Measurements from ENCODE around the gene TPST1. TPM values are rescaled to one million over a fixed set of nuclear protein-coding genes. Genes with fewer than 3 reads are reported as not detected.
"Not testable (repeated sequence)": the region's sequence is repeated elsewhere in the genome, so short reads cannot be mapped to it uniquely, and the experiment has no call there.

TPST1 gene
- total RNA-seq, 1 experiment from 2014 or later = 51.0 TPM

DNA sequence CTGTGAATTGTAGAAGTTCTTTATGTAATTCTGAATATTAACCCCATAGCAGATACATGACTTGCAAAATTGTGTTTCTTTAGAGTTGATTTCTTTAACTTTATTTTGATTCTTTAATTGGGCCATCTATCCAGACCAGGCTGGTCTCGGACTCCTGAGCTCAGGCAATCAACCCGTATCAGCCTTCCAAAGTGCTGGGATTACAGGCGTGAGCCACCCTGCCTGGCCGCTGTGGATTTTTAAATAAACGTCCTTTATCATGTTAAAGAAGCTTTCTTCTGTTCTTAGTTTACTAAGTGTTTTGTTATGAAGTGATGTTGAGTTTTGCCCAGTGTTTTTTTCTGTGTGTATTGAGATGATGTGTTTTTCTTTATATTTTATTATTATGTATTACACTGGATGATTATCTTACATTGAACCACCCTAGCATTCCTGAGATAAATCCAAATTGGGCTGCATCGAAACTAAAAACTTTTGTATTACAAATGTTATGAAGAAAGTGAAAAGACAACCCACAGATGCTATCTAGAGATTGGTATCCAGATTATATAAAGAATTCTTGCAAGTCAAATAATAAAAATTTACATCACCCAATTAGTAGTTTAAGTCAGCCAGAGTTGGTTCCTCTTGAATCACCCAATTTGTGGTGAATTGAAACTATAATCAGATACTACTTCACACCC lies 118.1 kb downstream of the TPST1 start:
- Histone ChIP-seq H3K4me3 (no peak overlapping the region), H3K36me3 (peaks cover 4% of the 10 kb centered on the region; the same call in 1 of the 2 replicates), H3K4me1 (replicated peaks) (peaks cover 15% of the 10 kb centered on the region), H3K27ac (no peak overlapping the region), H3K9me3 (replicated peaks) (no peaks in the 10 kb centered on the region), H3K27me3 (replicated peaks) (no peaks in the 10 kb centered on the region)
- no peak for DNase-seq (ENCODE audit: low read depth in 1 of 2, low spot score in 2 of 2)

DNA sequence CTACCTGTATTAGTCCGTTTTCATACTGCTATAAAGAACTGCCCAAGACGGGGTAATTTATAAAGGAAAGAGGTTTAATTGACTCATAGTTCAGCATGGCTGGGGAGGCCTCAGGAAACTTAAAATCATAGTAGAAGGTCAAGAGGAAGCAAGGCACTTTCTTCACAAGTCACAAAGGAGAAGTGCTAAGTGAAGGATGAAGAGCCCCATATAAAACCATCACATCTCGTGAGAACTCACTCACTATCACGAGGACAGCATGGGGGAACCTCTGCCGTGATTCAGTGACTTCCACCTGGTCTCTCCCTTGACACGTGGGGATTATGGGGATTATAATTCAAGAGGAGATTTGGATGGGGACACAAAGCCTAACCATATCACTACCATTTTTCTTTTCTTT lies 119.9 kb downstream of the TPST1 start:
- H3K4me1 ChIP-seq (replicated peaks) = peaks cover 15% of the 10 kb centered on the region
- H3K36me3 ChIP-seq; H3K27ac ChIP-seq; H3K27me3 ChIP-seq (replicated peaks); DNase-seq (ENCODE audit: low read depth in 1 of 2, low spot score in 2 of 2); H3K4me3 ChIP-seq; H3K9me3 ChIP-seq (replicated peaks): not testable (repeated sequence)

DNA sequence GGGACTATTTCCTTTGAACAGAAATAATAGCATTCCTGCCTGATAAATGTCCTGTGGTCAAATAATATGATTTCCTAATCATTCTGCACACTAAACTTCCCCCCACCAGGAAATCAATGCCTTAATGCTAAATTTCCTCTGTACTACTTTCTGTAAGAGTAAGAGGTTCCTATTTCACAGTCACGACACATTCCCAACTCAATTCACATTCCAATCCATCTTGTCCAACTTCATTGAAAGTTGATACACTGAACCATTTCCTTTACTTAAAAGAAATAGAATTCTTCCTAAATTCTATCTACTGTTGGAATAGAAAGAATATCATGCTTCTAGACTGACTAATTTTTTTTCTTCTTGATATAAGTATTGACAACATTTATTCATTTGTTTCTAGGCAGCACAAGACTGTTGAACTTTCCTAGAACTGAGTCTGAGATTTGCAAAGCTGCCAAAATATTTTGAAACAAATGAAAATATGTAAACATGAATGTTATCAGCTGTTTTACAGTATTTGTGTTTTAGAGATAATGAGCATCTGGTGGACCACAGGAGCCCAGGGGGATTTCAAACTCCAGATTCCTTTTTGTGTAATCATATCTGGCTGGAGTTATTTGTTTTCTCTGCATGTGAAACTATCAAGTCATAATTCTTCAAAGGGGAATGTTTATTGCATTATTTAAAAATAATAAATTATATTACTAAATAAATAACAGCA lies 121.5 kb downstream of the TPST1 start:
- Histone ChIP-seq H3K27ac (no peak overlapping the region), H3K4me3 (no peak overlapping the region), H3K36me3 (peaks cover 4% of the 10 kb centered on the region; the same call in 1 of the 2 replicates), H3K27me3 (replicated peaks) (no peaks in the 10 kb centered on the region), H3K4me1 (replicated peaks) (peaks cover 15% of the 10 kb centered on the region), H3K9me3 (replicated peaks) (no peaks in the 10 kb centered on the region)
- DNase-seq (ENCODE audit: low read depth in 1 of 2, low spot score in 2 of 2) = peak in 1 of 2 experiments; percentile 44

DNA sequence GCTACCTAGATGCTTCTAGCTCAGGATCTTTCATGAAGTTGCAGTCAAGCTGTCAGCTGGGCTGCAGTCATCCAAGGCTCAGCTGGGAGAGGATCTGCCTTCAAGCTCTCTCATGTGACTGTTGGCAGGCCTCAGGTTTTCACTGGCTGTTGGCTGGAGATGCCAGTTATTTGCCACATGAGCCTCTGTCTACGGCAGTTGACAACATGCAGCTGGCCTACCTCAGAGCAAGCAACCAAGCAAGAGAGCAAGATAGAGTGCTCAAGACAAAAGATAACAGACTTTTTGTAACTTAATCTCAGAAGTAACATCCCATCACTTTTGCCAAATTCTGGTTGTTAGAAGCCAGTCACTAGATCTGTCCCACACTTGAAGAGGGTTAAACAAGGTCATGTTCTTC lies 125.8 kb downstream of the TPST1 start:
- Histone ChIP-seq H3K27ac (no peak overlapping the region), H3K36me3 (no peaks in the 10 kb centered on the region), H3K4me3 (no peak overlapping the region), H3K4me1 (replicated peaks) (peaks cover 15% of the 10 kb centered on the region), H3K9me3 (replicated peaks) (no peaks in the 10 kb centered on the region), H3K27me3 (replicated peaks) (no peaks in the 10 kb centered on the region)
- DNase-seq (ENCODE audit: low read depth in 1 of 2, low spot score in 2 of 2) = no peak

DNA sequence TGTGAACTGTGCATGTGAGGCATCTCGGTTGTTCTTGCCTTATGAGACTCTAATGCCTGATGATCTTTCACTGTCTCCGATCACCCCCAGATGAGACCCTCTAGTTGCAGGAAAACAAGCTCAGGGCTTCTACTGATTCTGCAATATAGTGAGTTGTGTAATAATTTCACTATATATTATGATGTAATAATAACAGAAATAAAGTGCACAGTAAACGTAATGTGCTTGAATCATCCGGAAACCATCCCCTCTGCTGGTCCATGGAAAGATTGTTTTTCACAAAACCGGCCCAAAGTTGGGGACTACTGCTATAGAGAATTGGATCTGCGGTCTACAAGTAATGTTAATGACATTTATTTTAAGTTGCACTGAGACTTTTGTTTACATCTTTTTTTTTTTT lies 126.7 kb downstream of the TPST1 start:
- Histone ChIP-seq H3K4me1 (replicated peaks) (peaks cover 6% of the 10 kb centered on the region), H3K27me3 (replicated peaks) (no peaks in the 10 kb centered on the region), H3K4me3 (no peak overlapping the region), H3K36me3 (0 out of 2 replicates have a peak, but pooled peaks cover 4% of the 10 kb centered on the region), H3K27ac (no peak overlapping the region), H3K9me3 (replicated peaks) (peaks cover 4% of the 10 kb centered on the region)
- DNase-seq (ENCODE audit: low read depth in 1 of 2, low spot score in 2 of 2) = no peak

DNA sequence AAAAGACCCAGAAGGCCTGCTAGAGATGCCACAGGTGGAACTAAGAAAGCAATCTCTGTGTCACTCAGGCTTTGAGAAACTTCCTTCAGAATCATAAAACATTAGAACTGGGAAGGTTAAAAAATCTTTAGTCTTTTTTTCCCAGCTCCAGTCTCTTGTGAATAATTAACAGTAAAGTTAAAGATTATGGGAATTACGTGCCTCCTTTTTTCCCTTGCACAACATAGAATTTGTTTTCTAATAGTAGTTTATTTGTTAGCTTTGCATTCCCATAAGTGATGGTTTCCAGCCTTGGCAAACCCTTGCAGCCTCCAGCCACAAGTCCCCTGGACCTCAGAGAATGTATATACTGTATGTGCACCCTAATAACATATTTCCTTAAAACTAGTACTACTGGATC lies 128.3 kb downstream of the TPST1 start:
- Histone ChIP-seq H3K27me3 (replicated peaks) (no peaks in the 10 kb centered on the region), H3K4me3 (no peak overlapping the region), H3K36me3 (0 out of 2 replicates have a peak, but pooled peaks cover 5% of the 10 kb centered on the region), H3K4me1 (replicated peaks) (no peaks in the 10 kb centered on the region), H3K9me3 (replicated peaks) (peaks cover 4% of the 10 kb centered on the region), H3K27ac (no peak overlapping the region)
- no peak for DNase-seq (ENCODE audit: low read depth in 1 of 2, low spot score in 2 of 2)

DNA sequence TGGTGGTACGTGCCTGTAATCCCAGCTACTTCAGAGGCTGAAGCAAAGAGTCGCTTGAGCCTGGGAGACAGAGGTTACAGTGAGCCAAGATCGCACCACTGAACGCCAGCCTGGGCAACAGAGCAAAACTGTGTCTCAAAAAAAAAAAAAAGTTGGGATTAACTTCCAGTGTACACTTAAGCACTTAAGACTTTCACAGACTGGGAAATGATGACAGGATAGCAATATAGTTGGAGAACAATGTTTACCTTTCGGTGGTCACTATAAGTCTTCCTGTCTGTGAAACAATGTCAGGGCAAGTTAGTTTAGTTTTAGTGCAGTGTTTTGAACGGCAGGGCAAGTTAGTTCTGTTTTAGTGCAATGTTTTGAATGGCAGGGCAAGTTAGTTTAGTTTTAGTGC lies 130.2 kb downstream of the TPST1 start:
- Histone ChIP-seq H3K4me1 (replicated peaks) (no peaks in the 10 kb centered on the region), H3K36me3 (0 out of 2 replicates have a peak, but pooled peaks cover 5% of the 10 kb centered on the region), H3K27ac (no peak overlapping the region), H3K27me3 (replicated peaks) (no peaks in the 10 kb centered on the region), H3K4me3 (no peak overlapping the region), H3K9me3 (replicated peaks) (peaks cover 4% of the 10 kb centered on the region)
- DNase-seq (ENCODE audit: low read depth in 1 of 2, low spot score in 2 of 2) = no peak

DNA sequence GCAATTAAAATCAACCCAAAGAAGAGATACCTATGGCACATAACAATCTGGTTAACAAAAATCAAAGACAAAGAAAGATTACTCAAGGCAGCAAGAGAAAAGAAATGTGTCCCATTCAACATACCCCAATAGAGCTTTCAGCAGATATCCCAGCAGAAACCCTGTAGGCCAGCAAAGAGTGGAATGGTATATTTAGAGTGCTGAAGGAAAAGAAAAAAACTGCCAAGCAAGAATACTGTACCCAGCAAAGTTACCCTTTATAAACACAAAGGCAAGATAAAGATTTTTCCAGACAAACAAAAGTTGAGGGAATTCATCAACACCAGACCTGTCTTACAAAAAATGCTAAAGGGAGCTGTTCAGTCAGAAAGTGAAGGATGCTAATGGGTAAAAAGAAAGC lies 131.6 kb downstream of the TPST1 start:
- Histone ChIP-seq H3K36me3 (0 out of 2 replicates have a peak, but pooled peaks cover 5% of the 10 kb centered on the region), H3K9me3 (replicated peaks) (peaks cover 4% of the 10 kb centered on the region), H3K4me1 (replicated peaks) (no peaks in the 10 kb centered on the region), H3K27ac (no peak overlapping the region), H3K27me3 (replicated peaks) (no peaks in the 10 kb centered on the region), H3K4me3 (no peak overlapping the region)
- no peak for DNase-seq (ENCODE audit: low read depth in 1 of 2, low spot score in 2 of 2)

DNA sequence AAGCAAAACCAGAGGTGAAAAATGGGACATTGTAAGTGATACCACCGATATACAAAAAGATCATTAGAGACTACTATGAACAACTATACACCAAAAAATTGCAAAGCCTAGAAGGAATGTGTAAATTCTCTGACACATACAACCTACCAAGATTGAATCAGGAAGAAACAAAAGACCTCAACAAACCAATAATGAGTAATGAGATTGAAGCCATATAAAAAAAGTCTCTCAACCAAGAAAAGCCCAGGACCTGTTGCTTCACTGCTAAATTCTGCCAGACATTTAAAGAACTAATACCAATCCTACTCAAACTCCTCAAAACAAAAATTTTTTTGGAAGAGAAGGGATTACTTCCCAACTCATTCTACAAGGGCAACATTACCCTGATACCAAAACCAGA lies 134.0 kb downstream of the TPST1 start:
- no peak overlapping the region for H3K27ac ChIP-seq
- H3K9me3 ChIP-seq (replicated peaks) = peaks cover 4% of the 10 kb centered on the region
- H3K4me3 ChIP-seq = no peak overlapping the region
- 0 out of 2 replicates have a peak, but pooled peaks cover 5% of the 10 kb centered on the region for H3K36me3 ChIP-seq
- DNase-seq (ENCODE audit: low read depth in 1 of 2, low spot score in 2 of 2) = no peak
- H3K27me3 ChIP-seq (replicated peaks) = no peaks in the 10 kb centered on the region
- no peaks in the 10 kb centered on the region for H3K4me1 ChIP-seq (replicated peaks)

DNA sequence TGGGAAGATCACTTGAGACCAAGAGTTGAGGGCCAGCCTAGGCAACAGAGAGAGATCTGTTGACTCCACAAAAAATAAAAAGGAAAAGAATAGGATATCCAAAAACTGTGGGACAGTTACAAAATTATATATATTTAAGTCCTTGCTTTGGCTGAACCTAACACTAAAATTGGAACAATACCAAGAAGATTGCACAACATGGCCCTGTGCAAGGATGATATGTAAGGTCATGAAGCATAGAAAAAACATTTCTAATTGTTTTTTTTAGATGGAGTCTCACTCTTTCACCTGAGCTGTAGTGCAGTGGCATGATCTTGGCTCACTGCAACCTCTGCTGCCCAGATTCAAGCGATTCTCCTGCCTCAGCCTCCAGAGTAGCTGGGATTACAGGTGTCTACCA lies 139.0 kb downstream of the TPST1 start:
- no peaks in the 10 kb centered on the region; the same call in 1 of the 2 replicates for H3K9me3 ChIP-seq (replicated peaks)
- no peak overlapping the region for H3K27ac ChIP-seq
- no peaks in the 10 kb centered on the region for H3K27me3 ChIP-seq (replicated peaks)
- no peak for DNase-seq (ENCODE audit: low read depth in 1 of 2, low spot score in 2 of 2)
- H3K36me3 ChIP-seq = 0 out of 2 replicates have a peak, but pooled peaks cover 2% of the 10 kb centered on the region
- H3K4me1 ChIP-seq (replicated peaks) = no peaks in the 10 kb centered on the region
- H3K4me3 ChIP-seq = no peak overlapping the region

DNA sequence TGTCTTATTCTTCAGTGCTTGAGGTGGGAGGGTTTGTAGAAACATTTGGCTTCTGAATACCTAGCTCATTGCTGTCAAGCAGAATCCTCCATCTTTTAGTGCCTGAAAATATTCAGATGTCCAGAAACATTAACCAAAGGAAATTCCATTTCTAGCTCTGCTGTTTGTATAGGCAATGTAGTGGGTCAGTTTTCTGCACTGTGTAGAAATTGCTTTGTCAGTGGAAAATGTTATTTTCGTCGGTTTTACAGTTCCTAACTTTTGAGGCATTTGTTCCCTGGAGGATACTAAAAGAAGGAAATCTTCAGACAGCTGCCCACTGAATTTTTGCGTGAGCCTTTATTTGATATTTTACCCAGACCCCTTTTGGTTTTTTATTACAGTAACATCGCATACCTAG lies 143.4 kb downstream of the TPST1 start:
- no peak for DNase-seq (ENCODE audit: low read depth in 1 of 2, low spot score in 2 of 2)
- Histone ChIP-seq H3K27ac (no peak overlapping the region), H3K36me3 (0 out of 2 replicates have a peak, but pooled peaks cover 2% of the 10 kb centered on the region), H3K27me3 (replicated peaks) (no peaks in the 10 kb centered on the region), H3K4me3 (no peak overlapping the region), H3K9me3 (replicated peaks) (no peaks in the 10 kb centered on the region; the same call in 1 of the 2 replicates), H3K4me1 (replicated peaks) (peaks cover 8% of the 10 kb centered on the region)

DNA sequence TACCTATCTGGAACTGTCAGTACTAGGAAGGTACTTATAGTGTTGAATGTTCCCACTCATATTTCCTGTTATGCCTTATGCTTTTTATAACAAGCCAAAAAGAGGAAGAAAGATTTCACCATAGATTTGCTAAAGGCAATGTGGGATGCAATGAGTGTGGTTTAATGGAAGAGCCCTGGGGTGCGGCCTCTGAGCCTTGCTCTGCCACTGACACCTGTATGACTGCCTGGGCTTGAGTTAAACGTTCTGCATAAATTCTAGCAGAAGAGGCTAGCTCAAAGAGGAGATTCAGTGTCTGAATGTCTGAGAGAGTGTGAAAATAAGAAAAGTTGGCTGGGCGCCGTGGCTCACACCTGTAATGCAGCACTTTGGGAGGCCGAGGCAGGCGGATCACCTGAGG lies 143.8 kb downstream of the TPST1 start:
- DNase-seq (ENCODE audit: low read depth in 1 of 2, low spot score in 2 of 2) = no peak
- Histone ChIP-seq H3K27ac (no peak overlapping the region), H3K27me3 (replicated peaks) (no peaks in the 10 kb centered on the region), H3K4me3 (no peak overlapping the region), H3K4me1 (replicated peaks) (peaks cover 8% of the 10 kb centered on the region), H3K36me3 (0 out of 2 replicates have a peak, but pooled peaks cover 2% of the 10 kb centered on the region), H3K9me3 (replicated peaks) (no peaks in the 10 kb centered on the region; the same call in 1 of the 2 replicates)

DNA sequence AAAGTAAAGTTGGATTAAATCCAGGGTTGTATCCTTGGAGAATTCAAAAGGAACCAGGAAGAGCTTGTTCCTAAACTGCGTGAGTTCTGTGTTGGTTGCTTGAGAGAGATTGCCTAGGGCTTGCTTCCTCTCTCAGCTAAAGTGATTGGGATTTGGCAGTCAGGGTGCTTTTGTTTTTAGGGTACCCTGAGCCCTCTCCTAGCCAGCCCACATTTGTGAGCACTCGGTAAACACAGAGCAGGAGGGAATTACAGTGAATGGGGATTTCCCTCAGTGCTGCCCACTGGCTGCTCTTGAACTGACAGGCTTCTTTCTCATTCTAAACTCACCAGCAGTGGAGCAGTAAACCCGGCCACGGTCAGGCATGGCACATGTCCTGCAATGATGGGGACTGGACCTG lies 146.9 kb downstream of the TPST1 start:
- H3K4me3 ChIP-seq = no peak overlapping the region
- DNase-seq (ENCODE audit: low read depth in 1 of 2, low spot score in 2 of 2) = peak in 1 of 2 experiments; percentile 32
- no peaks in the 10 kb centered on the region for H3K9me3 ChIP-seq (replicated peaks)
- peaks cover 33% of the 10 kb centered on the region for H3K4me1 ChIP-seq (replicated peaks)
- H3K27ac ChIP-seq = no peak overlapping the region
- no peaks in the 10 kb centered on the region for H3K27me3 ChIP-seq (replicated peaks)
- H3K36me3 ChIP-seq = no peaks in the 10 kb centered on the region

DNA sequence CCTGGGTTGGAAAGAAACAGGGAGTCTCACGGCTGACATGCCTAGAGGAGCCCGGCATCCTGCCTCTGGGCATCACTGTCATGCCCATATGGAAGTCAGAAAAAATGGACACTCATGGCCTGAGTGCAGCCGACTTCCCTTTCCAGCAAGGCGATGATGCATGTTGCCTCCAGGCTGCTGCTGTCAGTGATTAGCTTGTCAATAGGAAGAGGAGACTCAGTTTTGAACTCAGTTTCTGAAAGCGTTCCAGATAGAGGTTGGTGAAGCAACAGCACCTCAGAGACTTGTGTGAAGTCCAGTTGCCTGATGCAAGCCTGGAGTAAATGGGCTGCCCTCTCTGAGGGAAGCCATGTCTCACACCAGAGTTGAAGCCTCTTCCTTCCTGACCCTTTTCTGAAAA lies 148.4 kb downstream of the TPST1 start:
- Histone ChIP-seq H3K9me3 (replicated peaks) (no peaks in the 10 kb centered on the region), H3K27me3 (replicated peaks) (no peaks in the 10 kb centered on the region), H3K36me3 (no peaks in the 10 kb centered on the region), H3K27ac (no peak overlapping the region), H3K4me1 (replicated peaks) (peaks cover 40% of the 10 kb centered on the region), H3K4me3 (no peak overlapping the region)
- no peak for DNase-seq (ENCODE audit: low read depth in 1 of 2, low spot score in 2 of 2)
